Fibroblast of the conjunctiva (primary cell): ENCODE data around the gene CFAP97.
A peak's percentile ranks its signal among the peaks of the same experiment; 100 is the strongest.
"Not testable (repeated sequence)": the region's sequence is repeated elsewhere in the genome, so short reads cannot be mapped to it uniquely, and the experiment has no call there.

ENCODE experiments used
- DNase-seq: peaks from one replicate; pipeline ENCODE4 v3.0.0-alpha.2; 2010; ENCODE audit warnings: low read depth

Gene CFAP97

DNA sequence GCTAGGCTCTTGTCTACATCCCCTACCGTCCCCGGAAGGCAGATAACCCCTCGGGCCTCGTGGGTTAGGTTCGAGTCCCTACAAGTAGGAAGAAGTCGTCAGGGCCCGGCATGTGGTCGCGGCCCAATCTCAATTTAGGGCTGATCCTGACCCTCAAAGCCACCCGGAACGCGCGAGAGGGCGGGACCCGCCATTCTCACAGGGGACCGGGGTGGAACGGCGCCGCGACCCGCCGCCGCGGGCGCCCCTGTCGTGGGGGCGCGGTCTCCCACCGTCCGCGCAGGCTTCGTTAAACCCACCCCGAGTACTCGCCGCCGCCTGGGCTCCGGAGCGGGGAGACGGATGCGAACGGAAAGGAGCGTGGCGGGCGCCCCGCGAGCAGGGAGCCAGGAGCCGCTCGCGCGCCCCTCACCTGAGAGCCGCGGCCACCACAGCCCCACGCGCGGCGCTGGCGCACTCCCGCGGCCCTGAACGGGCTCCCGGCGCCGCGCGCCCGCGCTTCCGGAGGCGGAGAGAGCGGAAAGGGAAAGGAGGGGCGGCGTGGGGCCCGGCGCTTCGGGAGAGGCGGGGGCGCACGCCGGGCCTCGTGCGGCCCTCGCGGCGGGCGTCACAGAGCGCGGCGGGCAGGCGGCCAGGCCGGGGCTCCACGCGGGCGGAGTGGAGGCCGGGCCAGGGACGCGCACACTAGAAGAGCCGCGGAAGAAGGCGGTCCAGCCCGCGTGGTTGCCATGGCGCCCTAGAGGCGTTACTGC lies at the start of gene CFAP97:
CFAP97 (minus strand) TSS at position 515 of the 752 bp plus-strand sequence. CDS start 12,804 bp downstream, outside the sequence.
- DNase-seq: peak; percentile 81

GRCh38 chr4:185249105-185249504 lies 45.3 kb upstream of the CFAP97 start:
- no peak for DNase-seq

- DNase-seq: no peak
Observed at GRCh38 chr4:185248393-185249039, 44.7 kb upstream of the CFAP97 start.

DNA sequence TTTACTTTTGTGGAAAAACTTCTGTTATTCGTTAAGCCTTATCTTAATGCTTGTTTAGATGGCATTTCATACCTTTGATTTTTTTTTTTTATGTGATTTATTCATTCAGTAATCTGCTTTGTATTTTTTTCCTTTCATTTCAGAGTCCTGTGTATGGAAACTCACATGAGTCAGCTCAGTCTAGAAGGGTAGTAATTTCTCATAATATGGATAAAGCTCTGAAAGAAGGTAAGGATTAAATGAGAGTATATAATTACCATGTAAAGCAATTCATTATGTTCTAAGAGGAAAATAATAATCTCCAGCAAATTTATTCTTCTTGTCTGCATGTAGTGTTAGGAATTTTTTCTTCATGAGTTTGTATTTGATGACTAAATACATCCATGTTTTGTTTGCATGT lies 43.4 kb upstream of the CFAP97 start:
- DNase-seq: no peak

GRCh38 chr4:185246453-185246852 lies 42.7 kb upstream of the CFAP97 start:
- no peak for DNase-seq

DNA sequence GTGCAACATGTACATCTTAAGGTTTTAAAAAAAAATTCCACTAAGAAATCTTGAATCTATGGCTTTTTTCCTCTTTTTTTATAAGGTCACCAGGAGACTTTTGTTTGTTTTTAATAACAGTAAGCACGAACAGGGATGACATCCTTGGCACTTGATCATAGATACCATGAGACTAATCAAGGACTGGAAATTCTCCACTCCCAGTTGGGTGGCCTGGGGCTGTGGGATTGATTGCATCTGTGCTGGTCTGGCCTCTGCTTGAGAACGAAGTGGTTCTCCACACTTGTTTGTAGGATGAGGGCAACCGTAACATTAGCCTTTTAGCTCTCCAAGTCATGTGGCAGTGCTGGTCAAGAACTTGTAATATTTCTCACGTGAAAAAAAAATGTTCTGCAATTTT lies 41.0 kb upstream of the CFAP97 start:
- DNase-seq: no peak

GRCh38 chr4:185243879-185244278 lies 40.1 kb upstream of the CFAP97 start:
- no peak for DNase-seq

DNA sequence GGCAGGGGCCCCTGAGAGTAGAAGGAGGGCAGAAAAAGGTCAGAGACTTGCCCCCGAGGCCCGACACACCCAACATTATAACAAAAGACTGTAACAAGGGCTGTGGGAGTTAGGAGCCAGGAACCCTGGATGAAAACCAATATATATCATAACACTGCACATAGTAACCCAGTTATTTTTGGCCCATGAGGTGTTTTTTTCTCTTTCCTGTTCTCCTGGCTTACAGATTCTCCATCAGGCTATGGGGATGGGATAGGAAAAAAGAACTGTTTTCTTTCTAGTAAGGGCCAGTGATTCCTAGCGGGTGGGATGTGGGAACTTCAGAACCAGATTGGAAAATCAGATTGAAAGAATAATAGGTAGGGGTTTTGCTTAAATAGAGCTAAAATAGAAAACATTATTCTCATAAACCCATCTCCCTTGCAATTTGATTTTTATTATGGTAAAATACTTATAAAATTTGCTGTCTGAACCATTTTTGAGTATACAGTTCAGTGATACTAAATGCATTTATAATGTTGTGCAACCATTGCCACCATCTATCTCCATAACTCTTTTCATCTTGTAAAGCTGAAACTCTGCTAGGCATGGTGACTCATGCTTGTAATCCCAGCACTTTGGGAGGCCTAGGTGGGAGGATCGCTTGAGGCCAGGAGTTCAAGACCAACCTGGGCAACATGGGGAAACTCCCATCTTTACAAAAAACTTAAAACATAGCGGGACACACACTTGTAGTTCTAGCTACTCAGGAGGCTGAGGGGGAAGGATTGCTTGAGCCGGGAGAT lies 39.1 kb upstream of the CFAP97 start:
- DNase-seq: no peak

- DNase-seq: not testable (repeated sequence)
Observed at GRCh38 chr4:185240486-185240885, 36.7 kb upstream of the CFAP97 start.

DNA sequence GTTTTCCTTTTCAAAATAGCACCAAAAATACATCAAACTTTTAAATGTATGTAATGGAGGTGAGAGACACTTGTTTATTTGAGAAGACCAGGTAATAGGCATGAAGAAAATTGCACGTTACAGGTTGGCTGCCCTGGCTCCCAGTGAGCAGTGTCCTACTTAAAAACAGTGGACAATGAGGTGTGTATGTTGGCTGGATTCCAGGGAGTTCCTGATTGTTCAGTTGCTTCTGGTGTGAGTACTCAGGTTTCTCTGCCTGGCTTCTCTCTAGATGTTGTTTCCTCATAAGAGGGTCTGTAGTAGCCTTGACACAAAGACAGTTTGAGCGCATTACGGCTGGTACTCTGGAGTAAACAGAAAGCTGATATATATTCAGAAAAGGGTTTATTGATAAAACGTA lies 35.0 kb upstream of the CFAP97 start:
- no peak for DNase-seq

GRCh38 chr4:185238215-185238681 lies 34.4 kb upstream of the CFAP97 start:
- no peak for DNase-seq

DNA sequence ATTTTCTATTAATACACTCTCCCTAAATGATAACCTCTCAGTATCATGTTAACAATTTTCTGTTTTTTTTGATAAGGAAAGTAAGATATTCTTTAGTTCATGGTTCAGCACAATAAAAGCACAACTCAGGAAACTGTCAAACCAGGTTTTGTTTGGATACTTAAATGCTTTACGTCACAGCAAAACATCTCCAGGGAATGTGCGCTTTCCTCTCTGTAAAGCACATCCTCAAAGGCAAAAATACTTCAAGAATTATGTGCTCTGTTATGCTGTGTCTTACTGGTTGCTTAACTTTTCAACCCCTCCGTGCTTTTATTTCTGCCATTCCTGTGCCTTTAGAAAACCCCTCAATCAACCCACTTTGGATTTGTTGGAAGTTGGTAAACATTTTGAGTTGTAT lies 33.4 kb upstream of the CFAP97 start:
- DNase-seq: no peak

DNA sequence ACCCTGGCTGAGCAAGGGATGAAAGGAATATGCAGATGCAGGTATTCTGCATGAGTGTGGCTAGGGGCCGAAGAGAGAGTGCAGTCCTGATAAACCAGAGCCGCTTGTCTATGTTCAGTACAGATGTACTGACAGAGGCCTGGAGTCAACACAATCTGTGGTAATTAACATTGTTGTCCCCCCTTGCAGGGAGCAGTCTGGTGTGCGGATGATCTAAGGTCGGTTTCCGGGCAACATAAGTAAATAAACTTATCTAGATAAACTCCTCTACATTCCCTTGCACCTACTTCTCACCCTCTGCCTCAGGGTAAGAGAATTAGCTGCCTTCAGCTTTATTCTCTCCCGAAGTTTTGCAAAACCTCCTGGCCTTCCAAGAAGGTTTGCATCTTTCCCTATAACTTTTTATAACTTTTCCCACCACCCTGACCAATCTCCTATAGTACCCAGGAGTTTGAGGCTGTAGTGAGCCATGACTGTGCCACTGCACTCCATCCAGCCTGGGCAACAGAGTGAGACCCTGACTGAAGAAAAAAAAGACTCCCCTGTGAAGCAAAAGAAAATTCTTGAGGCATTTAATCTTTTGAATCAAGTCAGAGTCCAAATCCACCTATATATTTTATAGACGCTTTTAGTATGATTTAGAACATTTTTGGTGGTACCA lies 32.2 kb upstream of the CFAP97 start:
- DNase-seq: no peak

DNA sequence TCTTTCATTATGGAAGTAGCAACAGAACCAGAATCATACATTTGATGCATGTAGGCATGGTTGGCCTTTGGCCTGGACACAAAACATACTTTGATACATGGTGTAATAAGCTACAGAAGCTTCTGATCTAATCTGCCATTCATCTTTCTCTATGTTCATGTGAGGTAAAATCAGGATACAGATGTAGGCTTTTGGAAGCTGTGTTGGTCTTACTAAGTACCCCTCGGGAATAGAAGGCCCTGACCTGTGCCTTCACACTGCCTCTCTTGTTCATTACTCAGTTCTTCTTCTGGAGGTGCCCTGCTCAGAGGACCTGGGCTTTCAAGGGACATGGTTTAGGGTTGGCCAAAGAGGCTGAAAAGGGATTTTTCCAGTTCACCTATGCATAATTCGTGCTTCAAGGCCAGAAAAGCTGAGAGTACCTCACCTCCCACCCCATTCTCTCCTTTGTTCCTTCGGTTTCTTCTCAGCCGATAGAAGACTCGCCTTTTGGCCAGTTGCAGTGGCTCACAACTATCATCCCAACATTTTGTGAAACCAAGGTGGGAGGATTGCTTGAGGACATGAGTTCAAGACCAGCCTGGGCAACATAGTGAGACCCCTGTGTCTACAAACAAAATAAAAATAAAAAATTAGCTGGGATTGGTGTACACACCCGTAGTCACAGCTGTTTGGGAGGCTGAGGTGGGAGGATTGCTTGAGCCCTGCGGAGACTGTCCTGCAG lies 31.5 kb upstream of the CFAP97 start:
- DNase-seq: no peak

DNA sequence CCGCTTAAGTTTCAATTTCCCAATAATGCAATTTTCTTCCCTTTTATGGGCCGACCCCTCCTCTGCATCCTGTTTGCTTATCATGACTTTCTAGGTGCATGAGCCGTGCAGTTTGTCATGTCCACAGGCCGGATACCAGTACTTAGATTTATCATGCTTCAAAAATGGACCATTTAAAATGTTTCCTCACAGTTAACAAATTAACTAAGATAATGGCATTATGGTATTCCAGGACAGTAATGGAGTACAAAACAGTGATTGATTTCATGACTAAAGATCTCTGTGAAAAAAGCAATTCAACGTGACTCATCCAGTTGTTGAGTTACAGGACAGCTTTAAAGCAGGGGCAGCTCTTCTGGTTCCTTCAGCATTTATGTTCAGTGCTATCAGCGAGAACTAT lies 28.6 kb upstream of the CFAP97 start:
- no peak for DNase-seq

- DNase-seq: no peak
Observed at GRCh38 chr4:185229021-185229818, 25.4 kb upstream of the CFAP97 start.

GRCh38 chr4:185227713-185228278 lies 24.0 kb upstream of the CFAP97 start:
- DNase-seq: no peak

GRCh38 chr4:185227131-185227551 lies 23.3 kb upstream of the CFAP97 start:
- no peak for DNase-seq

- no peak for DNase-seq
Observed at GRCh38 chr4:185225940-185226339, 22.1 kb upstream of the CFAP97 start.

- no peak for DNase-seq
Observed at GRCh38 chr4:185224597-185224996, 20.8 kb upstream of the CFAP97 start.
